H1 (cell line): ENCODE data around the gene PRRG4. TPM values are rescaled to one million over a fixed set of nuclear protein-coding genes. Genes with fewer than 3 reads are reported as not detected.

ENCODE experiments used
- CTCF ChIA-PET: fragments of 300-600 bp; sonication (Branson Sonifier 250); formaldehyde crosslinking; loops from one replicate; lab custom pipeline; 2021; ENCODE audit not compliant: partially characterized antibody; lab: Charles Lee
- POLR2A ChIA-PET: fragments of 300-600 bp; sonication (Branson Sonifier 250); formaldehyde crosslinking; loops from one replicate; lab custom pipeline; 2021; ENCODE audit warnings: inconsistent platforms; ENCODE audit not compliant: partially characterized antibody; lab: Charles Lee
- DNase-seq, 2 experiments: peaks; one replicate each; pipeline versions ENCODE4 v3.0.0 to v3.0.0-alpha.2; 2010 to 2022; ENCODE audit warnings: low spot score in 2 of 2, low read depth in 1 of 2, mixed read lengths in 1 of 2
- FAIRE-seq: peaks from 2 replicates; lab custom pipeline; 2011; peaks lifted over from hg19 to GRCh38; lab: Jason Lieb, UNC
- H2AFZ ChIP-seq: 2 replicates; pipeline ENCODE4 v1.8.1; 2012; ENCODE audit warnings: low read length, inconsistent platforms
- H2AK5ac ChIP-seq: 2 replicates; pipeline ENCODE4 v1.6.1; 2013; ENCODE audit warnings: low read depth, low read length
- H2BK120ac ChIP-seq: replicated peaks from 2 replicates; pipeline ENCODE3; 2013; ENCODE audit warnings: low read depth, low read length, inconsistent platforms
- H2BK12ac ChIP-seq: 2 replicates; pipeline ENCODE4 v1.6.1; 2013; ENCODE audit warnings: low read depth, low read length
- H2BK15ac ChIP-seq: 2 replicates; pipeline ENCODE4 v1.6.1; 2013; ENCODE audit warnings: low read length
- H2BK20ac ChIP-seq: 2 replicates; pipeline ENCODE4 v1.6.1; 2013; ENCODE audit warnings: low read length
- H2BK5ac ChIP-seq: 2 replicates; pipeline ENCODE4 v1.6.1; 2013; ENCODE audit warnings: low read depth, low read length
- H3K14ac ChIP-seq: 2 replicates; pipeline ENCODE4 v1.6.1; 2013; ENCODE audit warnings: inconsistent platforms; ENCODE audit not compliant: insufficient read length
- H3K18ac ChIP-seq: 2 replicates; pipeline ENCODE4 v1.6.1; 2013; ENCODE audit warnings: low read length; ENCODE audit errors: extremely low read depth
- H3K23ac ChIP-seq: 2 replicates; pipeline ENCODE4 v1.6.1; 2013; ENCODE audit warnings: inconsistent platforms; ENCODE audit not compliant: insufficient read length
- H3K23me2 ChIP-seq: 2 replicates; pipeline ENCODE4 v1.6.1; 2013; ENCODE audit warnings: low read depth, low read length
- H3K27ac ChIP-seq: 2 replicates; pipeline ENCODE4 v1.6.1; 2011; ENCODE audit warnings: low read depth, low read length, inconsistent platforms
- H3K27me3 ChIP-seq, 4 experiments: replicated peaks in 1 of 4; 1 replicate in 1 of 4; 2 replicates in 3 of 4; pipeline versions ENCODE4 v1.6.1 to v1.8.1; 2011 to 2013; ENCODE audit warnings: low read length in 3 of 4, mild to moderate bottlenecking in 3 of 4, inconsistent platforms in 2 of 4, mixed read lengths in 2 of 4, moderate library complexity in 1 of 4; ENCODE audit not compliant: control insufficient read depth in 3 of 4, insufficient read depth in 3 of 4; ENCODE audit errors: extremely low read depth in 1 of 4
- H3K36me3 ChIP-seq, 4 experiments: 2 replicates each; pipeline versions ENCODE4 v1.6.1 to v1.8.1; 2011 to 2013; ENCODE audit warnings: mild to moderate bottlenecking in 4 of 4, low read length in 3 of 4, moderate library complexity in 2 of 4, control low read depth in 1 of 4, inconsistent platforms in 1 of 4; ENCODE audit not compliant: insufficient read depth in 4 of 4, control insufficient read depth in 2 of 4
- H3K4ac ChIP-seq: replicated peaks from 2 replicates; pipeline ENCODE3; 2013; ENCODE audit warnings: low read length, low read depth, mixed read lengths, inconsistent platforms; ENCODE audit not compliant: insufficient read length
- H3K4me1 ChIP-seq, 4 experiments: replicated peaks in 1 of 4; 1 replicate in 1 of 4; 2 replicates in 3 of 4; pipeline versions ENCODE4 v1.6.1 to v1.8.1; 2011 to 2013; ENCODE audit warnings: low read length in 3 of 4, inconsistent platforms in 2 of 4, mixed read lengths in 1 of 4; ENCODE audit not compliant: insufficient read depth in 4 of 4, control insufficient read depth in 3 of 4
- H3K4me2 ChIP-seq, 2 experiments: 2 replicates each; pipeline versions ENCODE4 v1.6.1 to v1.8.1; 2011 to 2013; ENCODE audit warnings: low read depth in 2 of 2, low read length in 2 of 2, control low read depth in 1 of 2, inconsistent platforms in 1 of 2, mild to moderate bottlenecking in 1 of 2; ENCODE audit not compliant: insufficient read depth in 1 of 2
- H3K4me3 ChIP-seq, 4 experiments: fragments of 200-600, 300-600 bp in 1 of 4; sonication (generic), shearing (Covaris generic), sonication (Bioruptor Twin) in 1 of 4; 2 replicates each; pipeline versions ENCODE4 v1.5.1 to v1.8.1; 2011 to 2016; ENCODE audit warnings: low read length in 4 of 4, low read depth in 3 of 4, control low read depth in 2 of 4, inconsistent platforms in 2 of 4, mild to moderate bottlenecking in 2 of 4, mixed read lengths in 1 of 4, moderate library complexity in 1 of 4; ENCODE audit not compliant: insufficient read depth in 2 of 4; ENCODE audit errors: extremely low read depth in 1 of 4
- H3K56ac ChIP-seq: replicated peaks from 2 replicates; pipeline ENCODE3; 2013; ENCODE audit warnings: low read depth, mild to moderate bottlenecking, mixed read lengths, low read length, inconsistent platforms; ENCODE audit not compliant: insufficient read length
- H3K79me1 ChIP-seq: 2 replicates; pipeline ENCODE4 v1.6.1; 2013; ENCODE audit warnings: low read depth, low read length, control low read depth
- H3K79me2 ChIP-seq, 2 experiments: 2 replicates each; pipeline versions ENCODE4 v1.6.1 to v1.8.1; 2012 to 2013; ENCODE audit warnings: low read length in 2 of 2, mild to moderate bottlenecking in 2 of 2, inconsistent platforms in 1 of 2; ENCODE audit not compliant: insufficient read depth in 2 of 2, control insufficient read depth in 1 of 2
- H3K9ac ChIP-seq, 4 experiments: replicated peaks in 1 of 4; 1 replicate in 1 of 4; 2 replicates in 3 of 4; pipeline versions ENCODE4 v1.6.1 to v1.8.1; 2011 to 2013; ENCODE audit warnings: low read depth in 3 of 4, low read length in 3 of 4, control low read depth in 2 of 4, mild to moderate bottlenecking in 2 of 4, moderate library complexity in 2 of 4, inconsistent platforms in 1 of 4; ENCODE audit errors: extremely low read depth in 1 of 4
- H3K9me3 ChIP-seq, 2 experiments: 2 replicates each; pipeline versions ENCODE4 v1.6.1 to v1.8.1; 2012 to 2013; ENCODE audit warnings: mild to moderate bottlenecking in 2 of 2, moderate library complexity in 2 of 2, control low read depth in 1 of 2, inconsistent platforms in 1 of 2, low read depth in 1 of 2, low read length in 1 of 2, mixed read lengths in 1 of 2; ENCODE audit not compliant: insufficient read depth in 2 of 2
- H4K20me1 ChIP-seq, 2 experiments: replicated peaks in 1 of 2; 2 replicates each; pipeline versions ENCODE3 to v1.8.1; 2011 to 2013; ENCODE audit warnings: inconsistent platforms in 2 of 2, low read length in 2 of 2, mild to moderate bottlenecking in 1 of 2; ENCODE audit not compliant: insufficient read depth in 2 of 2, control insufficient read depth in 1 of 2
- H4K5ac ChIP-seq: 2 replicates; pipeline ENCODE4 v1.6.1; 2013; ENCODE audit warnings: low read length, low read depth, mixed read lengths, inconsistent platforms; ENCODE audit not compliant: insufficient read length
- H4K8ac ChIP-seq: 2 replicates; pipeline ENCODE4 v1.8.0; 2013; ENCODE audit warnings: mild to moderate bottlenecking, moderate library complexity, low read length, inconsistent platforms; ENCODE audit not compliant: insufficient read depth; ENCODE audit errors: extremely low read depth
- H4K91ac ChIP-seq: replicated peaks from 2 replicates; pipeline ENCODE3; 2013; ENCODE audit warnings: low read length, mixed read lengths, inconsistent platforms; ENCODE audit not compliant: insufficient read length
- BRCA1 ChIP-seq: IDR thresholded peaks from 2 replicates; pipeline ENCODE4 v1.6.1; 2012; ENCODE audit warnings: low read depth, low read length, improper control_type of control experiment
- CBX8 ChIP-seq: fragments of 300-800, 300-1000 bp; sonication (generic); IDR thresholded peaks from 2 replicates; pipeline ENCODE4 v1.7.1; 2016; ENCODE audit warnings: low read depth, low read length, borderline replicate concordance
- CEBPB ChIP-seq: IDR thresholded peaks from 2 replicates; pipeline ENCODE4 v1.6.1; 2012; ENCODE audit warnings: low read depth, low read length
- TAF1 ChIP-seq: IDR thresholded peaks from 2 replicates; pipeline ENCODE4 v1.6.1; 2011; ENCODE audit warnings: mild to moderate bottlenecking, low read depth, low read length
- WGBS, 2 experiments: shearing (Covaris generic) in 1 of 2; methylation state at CpG; one replicate each; pipeline versions ENCODE4 v1.1.6 to v1.1.7; 2013 to 2015; ENCODE audit warnings: low lambda C conversion rate in 2 of 2, mixed read lengths in 2 of 2, inconsistent platforms in 1 of 2, low coverage in 1 of 2, missing lambda C conversion rate in 1 of 2; ENCODE audit not compliant: insufficient replicate concordance in 2 of 2, insufficient coverage in 1 of 2, insufficient read length in 1 of 2; ENCODE audit errors: extremely low coverage in 1 of 2, missing lambda C conversion rate in 1 of 2; 5-methylcytosine and 5-hydroxymethylcytosine counted together
- polyA plus RNA-seq, 7 experiments: library from polyadenylated mRNA; depleted of rRNA in 3 of 7; stranded (reverse) in 5 of 7; unstranded in 2 of 7; fragments of >200 nt in 5 of 7; fragments of 200-250 nt in 2 of 7; gene quantifications; 1 replicate in 5 of 7; 2 replicates in 1 of 7; 4 replicates in 1 of 7; pipeline versions ENCODE4 v1.2.1 to v1.2.3, GENCODE V29; 2011 to 2013; ENCODE audit warnings: missing spikeins in 2 of 7, mixed read lengths in 2 of 7
- total RNA-seq: library from RNA; stranded (reverse); fragmentation: NEBNext Ultra II Directional; extraction: Animal tissue kit (Norgen Biotek cat#: 25700); gene quantifications from 2 replicates; pipeline ENCODE4 v1.2.1, GENCODE V29; 2021

The PRRG4 gene
- total and polyA plus RNA-seq, 2 of the 8 experiments (the other 6 are each of a cell fraction or from before 2014, with no cell fraction given), result 0.65 to 1.7 TPM

GRCh38 chr11:32833921-32834320, 4.2 kb downstream of the PRRG4 start:
- H4K91ac ChIP-seq, result no peak overlapping the region
- H3K23me2 ChIP-seq, result peaks cover 6% of the 10 kb centered on the region; the same call in 1 of the 2 replicates
- ChIA-PET CTCF (interaction anchor here (1.3 kb wide), 1 partner anchor 10 kb away, joined by 4 read pairs; no protein-coding TSS in a partner anchor), POLR2A (interaction anchor here (0.6 to 1.0 kb wide), 2 partner anchors 36 to 58 kb away, joined by 3 read pairs; no protein-coding TSS in a partner anchor)
- no peak overlapping the region for H3K4me3 ChIP-seq
- no peak overlapping the region for H2BK120ac ChIP-seq
- no peak overlapping the region for H2AK5ac ChIP-seq
- peaks cover 0 to 4% (median 3%) of the 10 kb centered on the region in 4 experiments; a peak in 4 of 7 replicates for H3K27me3 ChIP-seq
- no peaks in the 10 kb centered on the region for H3K36me3 ChIP-seq
- FAIRE-seq (peak; percentile 66), DNase-seq (no peak)
- H3K56ac ChIP-seq, result no peak overlapping the region
- H4K20me1 ChIP-seq, result no peaks in the 10 kb centered on the region
- H2BK12ac ChIP-seq, result no peak overlapping the region
- no peak overlapping the region for H4K5ac ChIP-seq
- TF ChIP-seq BRCA1, result no peak
- no peak for TF ChIP-seq TAF1
- TF ChIP-seq CEBPB, result no peak
- no peak for TF ChIP-seq CBX8
- H3K9me3 ChIP-seq, result no peaks in the 10 kb centered on the region
- no peak overlapping the region for H3K27ac ChIP-seq
- no peak overlapping the region for H2BK15ac ChIP-seq
- WGBS, 2 experiments, result 60% methylated on average over 1 of the region's 1 CpG; no CpG with 5 or more reads in 1 of the 2 experiments
- H3K79me1 ChIP-seq, result no peaks in the 10 kb centered on the region
- H3K14ac ChIP-seq, result no peak overlapping the region
- no peak overlapping the region for H2BK5ac ChIP-seq
- H4K8ac ChIP-seq, result no peak overlapping the region
- H3K4me2 ChIP-seq, result no peak overlapping the region
- no peaks in the 10 kb centered on the region for H3K79me2 ChIP-seq
- H3K9ac ChIP-seq, result no peak overlapping the region
- H3K4ac ChIP-seq, result no peak overlapping the region
- no peak overlapping the region for H2AFZ ChIP-seq
- H3K23ac ChIP-seq, result no peak overlapping the region
- H3K4me1 ChIP-seq, result peaks cover 0 to 4% (median 0%) of the 10 kb centered on the region in 4 experiments; a peak in 1 of 7 replicates
- no peak overlapping the region for H2BK20ac ChIP-seq
- H3K18ac ChIP-seq, result no peak overlapping the region
